ENCODE measurements around the gene BBLN.

Gene BBLN

DNA sequence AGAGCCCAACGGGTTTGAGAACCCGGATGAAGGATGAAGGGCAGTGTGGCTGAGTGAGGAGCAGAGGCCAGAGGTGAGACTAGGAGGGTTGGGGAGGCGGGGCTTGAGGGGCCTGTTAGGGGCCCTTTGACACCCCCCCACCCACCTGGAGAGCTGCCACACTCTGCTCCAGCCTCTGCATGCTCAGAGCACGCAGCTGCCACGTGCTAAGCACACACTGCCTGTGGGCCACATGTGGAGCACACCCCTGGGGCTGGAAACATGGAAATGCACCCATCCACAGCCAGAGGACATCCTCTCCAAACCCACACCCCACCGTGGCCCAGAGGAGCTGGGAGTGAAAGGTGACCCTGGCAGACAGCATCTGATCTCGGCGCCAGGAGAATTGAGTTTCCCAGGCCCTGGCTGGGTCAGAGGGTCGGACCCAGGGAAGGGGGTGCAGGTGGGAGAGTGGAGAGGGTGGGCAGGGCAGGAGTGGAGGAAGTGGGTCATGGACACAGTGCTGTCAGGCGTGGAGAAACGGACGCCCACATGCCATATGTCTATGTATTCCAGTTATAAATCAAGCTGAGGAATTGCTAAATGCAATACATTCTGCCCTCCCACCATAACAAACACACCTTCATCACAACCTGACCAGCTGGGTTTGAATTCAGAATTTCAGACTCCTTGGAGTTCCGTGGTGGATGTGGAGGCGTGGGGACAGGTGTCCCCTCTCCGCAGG lies 49.0 kb downstream of the BBLN start:
- Histone ChIP-seq H3K9ac (ENCODE audit: low read depth, low read length) (no peak overlapping the region), H3K9me3 (ENCODE audit: insufficient read depth, low read depth, low read length) (no peaks in the 10 kb centered on the region), H3K36me3 (ENCODE audit: insufficient read depth, low read length) (peaks cover 6% of the 10 kb centered on the region; the same call in 1 of the 2 replicates), H3K27ac (ENCODE audit: low read depth, low read length) (no peak overlapping the region), H3K27me3 (ENCODE audit: insufficient read depth, low read length) (no peaks in the 10 kb centered on the region), H3K4me1 (ENCODE audit: insufficient read depth, low read length) (peaks cover 6% of the 10 kb centered on the region; the same call in 1 of the 2 replicates), H3K4me3 (ENCODE audit: low read length) (no peak overlapping the region)
- WGBS = 87% methylated on average over 14 of the region's 15 CpGs

DNA sequence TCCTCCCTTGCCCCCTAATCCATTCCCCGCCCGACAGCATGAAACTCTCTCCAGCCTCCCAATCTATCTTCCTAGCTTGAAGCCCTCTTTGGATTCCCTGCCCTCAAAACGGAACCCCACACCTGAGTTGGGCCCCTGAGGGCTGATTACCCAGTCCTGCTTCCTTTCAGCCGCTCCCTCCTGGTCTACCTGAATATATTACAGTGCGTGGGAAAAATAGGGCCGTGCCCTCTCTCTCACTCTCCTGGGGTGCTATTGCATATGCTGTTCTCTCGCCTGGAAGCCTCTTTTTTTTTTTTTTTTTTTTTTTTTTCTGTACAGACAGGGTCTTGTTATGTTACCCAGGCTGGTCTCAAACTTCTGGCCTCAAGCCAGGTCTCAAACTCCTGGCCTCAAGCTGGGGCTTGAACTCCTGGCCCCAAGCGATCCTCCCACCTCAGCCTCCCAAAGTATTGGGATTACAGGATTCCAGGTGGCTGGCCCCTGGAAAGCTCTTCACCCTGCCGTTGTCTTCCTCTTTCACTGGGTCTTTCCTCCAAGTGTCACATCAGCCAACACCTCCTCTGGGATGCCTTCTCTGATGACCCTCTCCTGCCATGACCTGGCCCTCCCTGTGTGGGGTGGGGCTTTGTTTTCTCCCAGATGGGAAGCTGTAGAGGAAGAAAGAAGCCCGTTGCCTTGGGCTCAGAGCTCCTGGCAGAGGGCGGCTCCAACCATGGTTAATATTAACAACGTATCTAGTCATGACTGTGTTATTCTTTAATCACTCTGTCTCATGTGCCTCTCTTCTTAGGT lies 51.3 kb downstream of the BBLN start:
- Histone ChIP-seq H3K27ac (ENCODE audit: low read depth, low read length) (no peak overlapping the region), H3K9ac (ENCODE audit: low read depth, low read length) (no peak overlapping the region), H3K4me1 (ENCODE audit: insufficient read depth, low read length) (no peaks in the 10 kb centered on the region), H3K36me3 (ENCODE audit: insufficient read depth, low read length) (peaks cover 6% of the 10 kb centered on the region; the same call in 1 of the 2 replicates), H3K4me3 (ENCODE audit: low read length) (no peak overlapping the region), H3K27me3 (ENCODE audit: insufficient read depth, low read length) (no peaks in the 10 kb centered on the region), H3K9me3 (ENCODE audit: insufficient read depth, low read depth, low read length) (no peaks in the 10 kb centered on the region)
- WGBS = 89% methylated on average over 12 of the region's 12 CpGs

DNA sequence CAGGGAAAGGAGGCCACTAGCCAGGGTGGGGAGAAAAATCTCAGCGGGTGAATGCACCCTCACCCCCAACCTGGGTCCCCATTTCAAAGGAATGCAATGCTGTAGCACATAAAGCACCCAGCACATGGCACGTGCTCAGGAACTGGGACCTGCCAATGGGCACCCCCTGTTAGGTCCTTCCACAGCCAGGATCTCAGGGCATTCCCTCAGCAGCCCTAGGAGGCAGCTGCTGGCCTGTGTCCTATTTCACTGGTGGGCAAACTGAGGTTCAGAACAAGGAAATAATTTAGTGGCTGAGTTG lies 51.9 kb downstream of the BBLN start:
- no peak overlapping the region for H3K27ac ChIP-seq (ENCODE audit: low read depth, low read length)
- H3K9ac ChIP-seq (ENCODE audit: low read depth, low read length) = no peak overlapping the region
- WGBS = 84% methylated on average over 2 of the region's 2 CpGs
- H3K4me1 ChIP-seq (ENCODE audit: insufficient read depth, low read length) = no peaks in the 10 kb centered on the region
- H3K4me3 ChIP-seq (ENCODE audit: low read length) = no peak overlapping the region
- peaks cover 6% of the 10 kb centered on the region; the same call in 1 of the 2 replicates for H3K36me3 ChIP-seq (ENCODE audit: insufficient read depth, low read length)
- H3K9me3 ChIP-seq (ENCODE audit: insufficient read depth, low read depth, low read length) = no peaks in the 10 kb centered on the region
- H3K27me3 ChIP-seq (ENCODE audit: insufficient read depth, low read length) = no peaks in the 10 kb centered on the region
